ENCODE results near the gene CASD1.

Gene CASD1

DNA sequence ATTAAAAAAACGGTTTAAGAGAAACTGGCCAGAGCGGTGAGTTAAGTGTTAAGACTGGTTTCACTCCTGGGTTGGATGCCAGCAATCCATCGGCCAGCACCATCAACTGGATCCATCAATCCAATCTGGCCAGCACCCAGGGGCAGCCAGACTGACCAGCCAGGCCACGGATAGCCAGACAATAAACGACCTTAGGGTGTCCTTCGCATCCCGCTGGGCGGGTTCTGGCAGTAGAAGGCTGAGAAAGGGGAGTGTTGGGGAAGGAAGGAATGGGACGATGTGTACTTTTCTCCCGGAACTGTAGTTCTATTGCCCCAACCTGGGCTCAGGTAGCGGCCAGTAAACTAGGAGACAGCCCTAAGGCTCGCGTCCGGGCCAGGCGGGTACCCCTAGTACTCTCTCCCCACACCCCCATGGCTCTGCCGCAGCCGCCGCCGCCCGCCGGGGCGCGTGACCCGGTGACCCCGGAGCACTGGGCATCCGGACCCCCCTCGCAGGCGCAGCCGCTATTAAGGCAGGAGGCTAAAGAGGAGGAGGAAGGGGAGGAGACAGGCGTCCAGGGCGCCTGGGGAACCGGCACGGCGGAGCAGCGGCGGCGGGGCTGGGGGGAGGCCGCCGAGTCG is at the start of gene CASD1:
TSS of gene CASD1 (plus strand) at position 546 of the 623 bp plus-strand sequence. CDS start 276 bp downstream, outside the sequence.
- peak; percentile 31 for DNase-seq (ENCODE audit: low read depth)
- TF ChIP-seq, protein P1, sequence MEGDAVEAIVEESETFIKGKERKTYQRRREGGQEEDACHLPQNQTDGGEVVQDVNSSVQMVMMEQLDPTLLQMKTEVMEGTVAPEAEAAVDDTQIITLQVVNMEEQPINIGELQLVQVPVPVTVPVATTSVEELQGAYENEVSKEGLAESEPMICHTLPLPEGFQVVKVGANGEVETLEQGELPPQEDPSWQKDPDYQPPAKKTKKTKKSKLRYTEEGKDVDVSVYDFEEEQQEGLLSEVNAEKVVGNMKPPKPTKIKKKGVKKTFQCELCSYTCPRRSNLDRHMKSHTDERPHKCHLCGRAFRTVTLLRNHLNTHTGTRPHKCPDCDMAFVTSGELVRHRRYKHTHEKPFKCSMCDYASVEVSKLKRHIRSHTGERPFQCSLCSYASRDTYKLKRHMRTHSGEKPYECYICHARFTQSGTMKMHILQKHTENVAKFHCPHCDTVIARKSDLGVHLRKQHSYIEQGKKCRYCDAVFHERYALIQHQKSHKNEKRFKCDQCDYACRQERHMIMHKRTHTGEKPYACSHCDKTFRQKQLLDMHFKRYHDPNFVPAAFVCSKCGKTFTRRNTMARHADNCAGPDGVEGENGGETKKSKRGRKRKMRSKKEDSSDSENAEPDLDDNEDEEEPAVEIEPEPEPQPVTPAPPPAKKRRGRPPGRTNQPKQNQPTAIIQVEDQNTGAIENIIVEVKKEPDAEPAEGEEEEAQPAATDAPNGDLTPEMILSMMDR (conservative IDR thresholded peaks at IDR 0.05; ENCODE audit: low read length) = no peak
- peak within 1 kb of the TSS; percentile 73 for H3K4me3 ChIP-seq (ENCODE audit: low read length)

DNA sequence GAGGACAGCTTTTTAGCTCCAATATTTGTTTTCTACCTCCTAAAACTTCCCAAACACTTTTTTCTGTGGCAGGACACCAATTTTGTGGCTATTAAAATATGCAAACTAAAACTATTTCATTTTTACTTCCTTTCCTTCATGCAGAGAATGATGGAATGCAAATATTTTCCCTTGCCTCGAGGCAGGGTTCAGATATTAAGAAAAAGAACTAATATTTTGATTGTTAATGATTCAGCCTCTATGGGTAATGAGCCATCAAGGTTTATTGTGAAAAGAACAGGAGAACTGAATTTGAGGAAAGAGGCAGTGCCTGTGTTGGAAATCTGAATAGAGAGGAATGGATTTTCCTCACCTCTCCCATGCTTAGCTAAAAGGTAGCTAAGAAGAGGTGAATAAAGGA is 43.1 kb upstream of the CASD1 start:
- TF ChIP-seq, protein P1 (conservative IDR thresholded peaks at IDR 0.05; ENCODE audit: low read length) = no peak
- no peak for DNase-seq (ENCODE audit: low read depth)
- no peak overlapping the region for H3K4me3 ChIP-seq (ENCODE audit: low read length)

DNA sequence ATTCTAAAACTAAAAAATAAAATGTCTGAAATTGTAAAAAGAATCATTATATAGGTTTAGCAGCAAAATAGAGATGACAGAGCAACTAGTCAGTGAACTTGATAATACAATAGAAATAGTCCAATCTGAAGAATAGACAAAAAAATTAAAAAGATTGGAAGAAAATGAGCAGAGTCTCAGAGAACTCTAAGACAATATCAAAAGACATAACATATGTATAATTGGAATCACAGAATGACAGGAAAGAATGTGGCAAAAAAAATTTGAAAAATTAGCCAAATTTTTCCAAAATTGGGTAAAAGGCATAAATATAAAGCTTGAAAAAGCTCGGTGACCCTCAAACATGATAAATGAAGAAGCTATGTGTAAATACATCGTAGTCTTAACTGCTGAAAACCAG is 38.0 kb upstream of the CASD1 start:
- H3K4me3 ChIP-seq (ENCODE audit: low read length) = no peak overlapping the region
- TF ChIP-seq, protein P1 (conservative IDR thresholded peaks at IDR 0.05; ENCODE audit: low read length) = no peak
- no peak for DNase-seq (ENCODE audit: low read depth)

DNA sequence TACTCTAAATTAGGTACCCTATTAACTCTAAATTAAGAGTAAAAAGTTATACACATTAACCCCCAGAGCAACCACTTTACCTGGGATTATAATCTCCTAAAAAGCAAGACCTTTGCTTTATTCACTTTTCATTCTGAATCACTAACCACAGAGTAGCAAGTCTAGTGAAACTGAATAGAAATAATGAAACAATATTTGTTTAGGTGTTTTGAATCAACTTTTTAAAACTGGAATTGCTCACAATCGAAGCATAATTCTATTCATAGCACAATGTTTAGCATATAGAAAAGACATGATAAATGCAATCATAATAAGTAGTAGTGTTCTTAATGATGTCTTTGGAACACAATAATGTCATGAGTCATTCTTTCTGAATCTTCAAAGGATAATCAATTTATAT is 37.0 kb upstream of the CASD1 start:
- H3K4me3 ChIP-seq (ENCODE audit: low read length) = no peak overlapping the region
- DNase-seq (ENCODE audit: low read depth) = no peak
- TF ChIP-seq, protein P1 (conservative IDR thresholded peaks at IDR 0.05; ENCODE audit: low read length) = no peak

DNA sequence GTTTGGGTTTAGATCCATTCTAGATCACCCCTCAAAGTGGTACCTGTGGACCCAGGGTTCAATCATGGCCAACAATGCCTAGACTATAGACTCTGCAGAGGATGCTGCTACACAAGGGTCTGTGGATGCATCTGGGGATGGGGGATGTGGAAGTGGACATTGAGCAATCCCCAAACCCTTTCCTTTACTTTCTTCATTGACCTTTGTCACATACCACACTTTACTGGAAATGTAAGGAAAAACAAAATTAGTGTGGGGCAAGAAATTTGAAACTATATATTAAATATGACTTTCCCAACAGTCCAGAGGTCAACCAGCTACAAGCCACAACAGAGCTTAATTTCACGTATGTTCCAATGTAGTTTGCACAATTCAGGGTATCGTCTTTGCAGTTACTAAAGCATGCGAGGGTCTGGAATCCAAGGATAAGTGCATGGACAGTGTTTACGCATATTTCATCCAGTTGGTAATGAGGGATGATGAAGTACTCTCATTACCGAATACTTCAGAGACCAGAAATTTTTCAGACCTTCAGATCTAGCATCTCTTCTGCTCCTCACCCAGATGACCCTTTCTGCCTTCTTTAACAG is 33.3 kb upstream of the CASD1 start:
- H3K4me3 ChIP-seq (ENCODE audit: low read length) = no peak overlapping the region
- DNase-seq (ENCODE audit: low read depth) = no peak
- TF ChIP-seq, protein P1 (conservative IDR thresholded peaks at IDR 0.05; ENCODE audit: low read length) = no peak

DNA sequence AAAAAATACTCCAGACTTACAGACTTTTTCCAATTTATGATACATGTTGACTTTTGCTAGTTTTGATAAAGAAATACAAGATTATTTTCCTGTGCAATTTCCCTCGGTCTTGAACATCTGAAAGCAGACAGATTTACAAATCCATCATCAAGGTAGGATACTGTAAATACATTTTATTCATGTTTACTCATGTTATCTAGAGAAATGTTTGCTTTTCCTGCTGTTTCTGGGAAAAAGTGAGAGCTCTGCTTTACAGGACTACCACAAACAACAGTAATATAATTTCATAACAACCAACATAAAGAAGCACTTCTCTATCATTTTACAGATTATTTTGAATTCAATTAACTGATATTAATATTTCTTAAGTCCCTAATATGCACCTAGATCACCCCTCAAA is 31.7 kb upstream of the CASD1 start:
- H3K4me3 ChIP-seq (ENCODE audit: low read length) = no peak overlapping the region
- TF ChIP-seq, protein P1 (conservative IDR thresholded peaks at IDR 0.05; ENCODE audit: low read length) = no peak
- no peak for DNase-seq (ENCODE audit: low read depth)

DNA sequence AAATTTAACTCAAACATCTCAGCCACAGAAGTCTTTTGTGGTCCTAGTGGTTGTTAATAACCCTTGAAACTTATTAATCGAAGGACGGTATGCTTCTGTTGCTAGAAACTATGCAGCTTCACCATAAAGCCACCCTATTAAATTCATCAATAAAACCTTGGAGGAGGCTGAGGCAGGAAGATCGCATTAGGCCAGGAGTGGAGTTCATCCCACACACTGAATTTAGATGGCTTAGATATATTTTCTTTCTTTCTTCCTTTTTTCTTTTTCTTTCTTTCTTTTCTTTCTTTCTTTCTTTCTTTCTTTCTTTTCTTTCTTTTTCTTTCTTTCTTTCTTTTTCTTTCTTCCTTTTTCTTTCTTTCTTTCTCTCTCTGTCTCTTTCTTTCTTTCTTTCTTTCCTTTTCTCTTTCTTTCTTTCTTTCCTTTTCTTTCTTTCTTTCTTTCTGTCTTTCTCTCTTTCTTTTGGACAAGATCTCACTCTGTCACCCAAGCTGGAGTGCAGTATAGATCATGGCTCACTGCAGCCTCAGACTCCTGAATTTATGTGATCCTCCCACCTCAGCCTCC is 30.9 kb upstream of the CASD1 start:
- TF ChIP-seq, protein P1 (conservative IDR thresholded peaks at IDR 0.05; ENCODE audit: low read length) = no peak
- DNase-seq (ENCODE audit: low read depth) = no peak
- H3K4me3 ChIP-seq (ENCODE audit: low read length) = no peak overlapping the region
